Ovary (tissue), 9 donors: Measurements from ENCODE around the gene NOC4L. TPM values are rescaled to one million over a fixed set of nuclear protein-coding genes. Genes with fewer than 3 reads are reported as not detected.

Experiments
- DNase-seq, 5 donors: peaks; one replicate each; pipeline ENCODE4 v3.0.0-alpha.2; 2019 to 2020
- H3K27ac ChIP-seq, 2 donors: fragments of 200-600 bp; one replicate each; pipeline versions ENCODE4 v1.5.1 to v1.8.0; 2019 to 2022
- H3K27me3 ChIP-seq: fragments of 200-600 bp; one replicate; pipeline ENCODE4 v1.8.0; 2022
- H3K36me3 ChIP-seq: fragments of 200-600 bp; sonication (generic); one replicate; pipeline ENCODE4 v1.5.1; 2019
- H3K4me1 ChIP-seq: one replicate; pipeline ENCODE4 v1.8.1; 2013; ENCODE audit warnings: mild to moderate bottlenecking, moderate library complexity; ENCODE audit not compliant: insufficient read depth
- H3K4me3 ChIP-seq: fragments of 200-600 bp; sonication (generic); one replicate; pipeline ENCODE4 v1.5.1; 2017
- H3K9me3 ChIP-seq, 2 donors: fragments of 200-600 bp in 1 of 2; sonication (generic) in 1 of 2; one replicate each; pipeline versions ENCODE4 v1.5.1 to v1.8.1; 2013 to 2019; ENCODE audit warnings: mild to moderate bottlenecking in 1 of 2, moderate library complexity in 1 of 2
- CTCF ChIP-seq, 3 donors: fragments of 450-650 bp in 2 of 3; fragments of 200-600 bp in 1 of 3; IDR thresholded peaks; one replicate each; pipeline versions ENCODE4 v1.5.1 to v1.8.0; 2016 to 2022; ENCODE audit warnings: antibody characterized with exemption in 3 of 3, mild to moderate bottlenecking in 1 of 3
- EP300 ChIP-seq: sonication (generic); formaldehyde crosslinking; IDR thresholded peaks from one replicate; pipeline ENCODE4 v1.6.1; 2017; ENCODE audit warnings: antibody characterized with exemption
- POLR2A ChIP-seq: fragments of 450-650 bp; IDR thresholded peaks from one replicate; pipeline ENCODE4 v1.6.1; 2017; ENCODE audit warnings: antibody characterized with exemption, mild to moderate bottlenecking, moderate library complexity
- WGBS, 3 donors: extraction: QIAGEN DNeasy Blood & Tissue Kit in 1 of 3; methylation state at CpG; one replicate each; pipeline versions ENCODE4 v1.1.5 to v1.1.7; 2013 to 2017; 5-methylcytosine and 5-hydroxymethylcytosine counted together
- intact Hi-C, 4 donors: fragments of 100-400 bp; cut with DNase I; formaldehyde crosslinking; loops; one replicate each; pipeline versions ENCODE4 v1.11.0 to v1.15.1; 2022 to 2023
- polyA plus RNA-seq, 2 donors: library from polyadenylated mRNA; stranded (reverse); fragments of 200-250 nt in 1 of 2; fragments of 350-450 nt in 1 of 2; fragmentation: Illumina TruSeq in 1 of 2; extraction: RNeasy Lipid Tissue Mini Kit (QIAGEN cat#74804) in 1 of 2; gene quantifications; one replicate each; pipeline ENCODE4 v1.2.3, GENCODE V29; 2013 to 2014
- total RNA-seq, 7 donors: library from RNA; depleted of rRNA in 2 of 7; stranded (reverse); fragments of >200 nt in 2 of 7; fragmentation: NEBNext Ultra II Directional in 3 of 7; extraction: Animal tissue kit (Norgen Biotek cat#: 25700) in 3 of 7; gene quantifications; one replicate each; pipeline versions ENCODE4 v1.1.0 to v1.2.4, GENCODE V29; 2016 to 2023
- donor health status: DM: no; HTN: no; CAD: no; lungs with moderate emphysema.
- donor health status: DM: no; HTN: no; CAD: no.
- donor health status: Bipolar disorder and iron deficiency.
- donor health status: DM: yes; HTN: yes; CAD: no.
- donor health status: DM: no; HTN: no; CAD: no.
- donor health status: DM: yes; HTN: yes; CAD: no.

NOC4L gene
- total and polyA plus RNA-seq, 9 donors: 1.2 to 24.6 (median 18.5) TPM

- Histone ChIP-seq H3K4me3 (no peak overlapping the region), H3K4me1 (no peaks in the 10 kb centered on the region), H3K27me3 (no peaks in the 10 kb centered on the region), H3K36me3 (no peaks in the 10 kb centered on the region), H3K27ac (no peak overlapping the region), H3K9me3 (no peaks in the 10 kb centered on the region)
- intact Hi-C loops: no loop called here
- 83 to 88% (median 83%) methylated on average over 30 of the region's 30 CpGs for WGBS, 3 donors
- DNase-seq: no peak
- TF ChIP-seq EP300 (no peak), CTCF (IDR thresholded peaks at IDR 0.05) (no peak), POLR2A (no peak)
Measured at GRCh38 chr12:132180648-132181546, 36.6 kb downstream of the NOC4L start.

- 71 to 77% (median 74%) methylated on average over 33 of the region's 33 CpGs for WGBS, 3 donors
Measured at GRCh38 chr12:132181570-132182200, 37.4 kb downstream of the NOC4L start.

GRCh38 chr12:132182206-132182710, 38.0 kb downstream of the NOC4L start:
- TF ChIP-seq EP300 (no peak), CTCF (IDR thresholded peaks at IDR 0.05) (no peak), POLR2A (no peak)
- Histone ChIP-seq H3K36me3 (no peaks in the 10 kb centered on the region), H3K4me1 (no peaks in the 10 kb centered on the region), H3K4me3 (no peak overlapping the region), H3K9me3 (no peaks in the 10 kb centered on the region), H3K27ac (no peak overlapping the region), H3K27me3 (no peaks in the 10 kb centered on the region)
- 84 to 92% (median 90%) methylated on average over 21 of the region's 21 CpGs for WGBS, 3 donors
- intact Hi-C loops: no loop called here
- DNase-seq: no peak

More at GRCh38 chr12:132181570-132182200, 37.4 kb downstream of the NOC4L start:
- intact Hi-C loops: no loop called here
- DNase-seq: no peak
- no peaks in the 10 kb centered on the region for H3K9me3 ChIP-seq
- H3K4me3 ChIP-seq: no peak overlapping the region
- no peaks in the 10 kb centered on the region for H3K4me1 ChIP-seq
- TF ChIP-seq EP300: no peak
- TF ChIP-seq CTCF (IDR thresholded peaks at IDR 0.05): no peak
- TF ChIP-seq POLR2A: no peak
- no peaks in the 10 kb centered on the region for H3K36me3 ChIP-seq
- no peak overlapping the region for H3K27ac ChIP-seq
- H3K27me3 ChIP-seq: no peaks in the 10 kb centered on the region

- no peaks in the 10 kb centered on the region for H3K9me3 ChIP-seq
- WGBS, 3 donors: 76 to 84% (median 78%) methylated on average over 10 of the region's 10 CpGs
- DNase-seq: no peak
- no peaks in the 10 kb centered on the region for H3K36me3 ChIP-seq
- H3K27me3 ChIP-seq: no peaks in the 10 kb centered on the region
- H3K27ac ChIP-seq: no peak overlapping the region
- H3K4me3 ChIP-seq: no peak overlapping the region
- TF ChIP-seq CTCF (IDR thresholded peaks at IDR 0.05): no peak
- TF ChIP-seq POLR2A: no peak
- no peak for TF ChIP-seq EP300
- no peaks in the 10 kb centered on the region for H3K4me1 ChIP-seq
- intact Hi-C loops: no loop called here
Measured at GRCh38 chr12:132182711-132183365, 38.6 kb downstream of the NOC4L start.
